GM18907 (cell line): Measurements from ENCODE around the gene UBE4B.
"Not testable (repeated sequence)": the region's sequence is repeated elsewhere in the genome, so short reads cannot be mapped to it uniquely, and the experiment has no call there.

Experiments used
- ATAC-seq: cut with Tn5 transposase; IDR thresholded peaks from one replicate; pipeline ENCODE4 v1.9.1; 2021; ENCODE audit warnings: mild to moderate bottlenecking, moderate library complexity; ENCODE audit not compliant: unreplicated experiment

Gene UBE4B

GRCh38 chr1:10070206-10070605 is 37.4 kb downstream of the UBE4B start:
- no peak for ATAC-seq

- ATAC-seq, result no peak
Observed at GRCh38 chr1:10071640-10072039, 38.9 kb downstream of the UBE4B start.

GRCh38 chr1:10073371-10073770 is 40.6 kb downstream of the UBE4B start:
- not testable (repeated sequence) for ATAC-seq

- peak; percentile 70 for ATAC-seq
Observed at GRCh38 chr1:10074059-10074851, 41.5 kb downstream of the UBE4B start.

GRCh38 chr1:10074852-10075730 is 42.3 kb downstream of the UBE4B start:
- no peak for ATAC-seq

GRCh38 chr1:10075732-10076131 is 43.0 kb downstream of the UBE4B start:
- ATAC-seq, result no peak

GRCh38 chr1:10078494-10078893 is 45.7 kb downstream of the UBE4B start:
- ATAC-seq, result no peak

- ATAC-seq, result no peak
Observed at GRCh38 chr1:10080523-10080922, 47.8 kb downstream of the UBE4B start.

- ATAC-seq, result no peak
Observed at GRCh38 chr1:10082785-10083479, 50.2 kb downstream of the UBE4B start.

- no peak for ATAC-seq
Observed at GRCh38 chr1:10084045-10084444, 51.3 kb downstream of the UBE4B start.

- ATAC-seq, result no peak
Observed at GRCh38 chr1:10085076-10085475, 52.3 kb downstream of the UBE4B start.

GRCh38 chr1:10087210-10087609 is 54.5 kb downstream of the UBE4B start:
- ATAC-seq, result no peak

GRCh38 chr1:10101929-10102328 is 69.2 kb downstream of the UBE4B start:
- ATAC-seq, result no peak

- ATAC-seq, result no peak
Observed at GRCh38 chr1:10103193-10103592, 70.4 kb downstream of the UBE4B start.

- no peak for ATAC-seq
Observed at GRCh38 chr1:10104834-10105233, 72.1 kb downstream of the UBE4B start.

GRCh38 chr1:10105484-10105883 is 72.7 kb downstream of the UBE4B start:
- ATAC-seq, result no peak

GRCh38 chr1:10106241-10106640 is 73.5 kb downstream of the UBE4B start:
- ATAC-seq, result no peak

GRCh38 chr1:10106756-10107475 is 74.2 kb downstream of the UBE4B start:
- ATAC-seq, result no peak

- not testable (repeated sequence) for ATAC-seq
Observed at GRCh38 chr1:10107476-10107847, 74.7 kb downstream of the UBE4B start.

- ATAC-seq, result no peak
Observed at GRCh38 chr1:10108134-10108663, 75.4 kb downstream of the UBE4B start.
